Esophagus muscularis mucosa (tissue), 4 donors: Measurements from ENCODE around the gene CLCNKA.

Experiments
- CTCF ChIP-seq, 3 experiments: fragments of 200-600 bp in 2 of 3; fragments of 450-650 bp in 1 of 3; sonication (generic) in 2 of 3; IDR thresholded peaks; one replicate each; pipeline ENCODE4 v1.5.1; 2017 to 2019; ENCODE audit warnings: antibody characterized with exemption in 3 of 3, mild to moderate bottlenecking in 2 of 3, moderate library complexity in 1 of 3
- EP300 ChIP-seq: sonication (generic); formaldehyde crosslinking; IDR thresholded peaks from one replicate; pipeline ENCODE4 v1.6.1; 2017; ENCODE audit warnings: antibody characterized with exemption
- POLR2AphosphoS5 ChIP-seq, 2 donors: sonication (generic); formaldehyde crosslinking; IDR thresholded peaks; one replicate each; pipeline ENCODE4 v1.6.1; 2017; ENCODE audit warnings: antibody characterized with exemption in 2 of 2

GRCh38 chr1:15993666-15994065 is 28.2 kb upstream of the CLCNKA start:
- no peak for TF ChIP-seq CTCF (IDR thresholded peaks at IDR 0.05)
- no peak for TF ChIP-seq EP300
- TF ChIP-seq POLR2AphosphoS5 (IDR thresholded peaks at IDR 0.05) = no peak
